ENCODE measurements around the gene APBA2.
A peak's percentile ranks its signal among the peaks of the same experiment; 100 is the strongest.

Gene APBA2

DNA sequence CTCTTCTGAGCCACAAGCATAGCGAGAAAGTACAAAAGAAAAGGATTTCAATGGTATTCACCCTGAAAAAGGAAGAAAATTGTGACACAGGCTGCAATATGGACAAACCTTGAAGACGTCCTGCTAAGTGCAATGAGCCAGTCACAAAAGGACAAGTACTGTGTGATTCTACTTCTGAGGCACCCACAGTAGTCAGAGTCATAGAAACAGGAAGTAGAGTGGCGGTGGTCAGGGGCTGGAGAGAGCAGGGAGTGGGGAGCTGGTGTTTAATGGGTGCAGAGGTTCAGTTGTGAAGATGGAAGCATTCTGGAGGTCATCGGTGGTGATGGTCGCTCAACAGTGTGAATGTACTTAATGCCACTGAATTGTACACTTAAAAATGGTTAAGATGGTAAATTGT is 180.5 kb downstream of the APBA2 start:
- no peak for DNase-seq

GRCh38 chr15:29066838-29067237 is 181.1 kb downstream of the APBA2 start:
- no peak for DNase-seq

DNA sequence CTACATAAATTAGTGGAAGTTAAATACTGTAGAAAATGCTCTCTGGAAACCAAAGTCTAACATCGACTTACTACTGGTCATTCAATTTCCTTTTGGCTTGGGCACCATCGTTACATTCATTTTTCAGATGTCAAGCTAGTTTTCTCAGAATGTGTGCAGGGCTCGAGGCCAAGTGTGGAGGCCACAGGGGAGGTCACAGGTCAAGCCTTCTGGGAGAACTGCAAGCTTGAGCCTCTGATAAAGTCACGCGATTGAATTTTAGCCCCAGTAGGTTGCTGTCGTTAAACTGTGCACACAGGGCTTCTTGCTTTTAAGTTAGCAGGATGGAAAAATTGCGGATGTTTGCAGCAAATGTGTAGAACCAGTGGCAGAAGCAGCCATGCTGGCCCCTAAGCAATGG is 182.2 kb downstream of the APBA2 start:
- DNase-seq, result no peak

DNA sequence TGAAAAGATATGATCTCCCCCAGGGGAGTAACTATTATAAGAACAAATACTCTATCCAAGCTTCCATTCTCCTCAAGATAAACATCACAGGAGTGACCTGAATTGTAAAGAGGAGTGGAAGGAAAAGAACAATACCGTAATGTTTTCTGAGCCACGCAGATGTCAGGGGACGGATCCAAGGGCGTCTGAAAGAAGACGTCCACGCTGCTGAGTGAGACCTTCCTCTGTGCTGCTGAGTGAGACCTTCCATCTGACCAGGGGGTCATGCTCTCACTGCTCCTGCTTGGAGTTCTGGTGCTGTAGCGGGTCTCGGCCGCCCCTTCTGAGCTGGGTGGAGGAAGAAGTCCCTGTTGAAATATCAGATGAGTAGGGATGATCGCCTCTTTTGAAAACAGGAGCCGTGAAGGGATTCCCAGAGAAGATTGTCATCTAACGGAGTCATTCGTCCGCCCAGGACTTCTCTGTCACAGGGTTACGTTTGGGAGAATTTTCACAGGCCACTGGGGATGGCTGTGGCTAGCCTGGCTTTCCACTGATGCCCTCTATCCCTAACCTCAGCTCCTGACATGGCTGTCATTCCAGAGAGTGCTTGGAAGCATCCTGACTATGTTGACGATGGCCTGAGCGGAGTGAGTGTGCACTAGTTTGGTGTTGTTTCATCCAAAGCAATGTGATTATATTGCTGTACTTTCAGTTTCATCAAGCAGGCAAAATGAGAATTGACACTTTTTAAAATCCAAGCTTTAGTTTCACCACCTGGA is 184.9 kb downstream of the APBA2 start:
- DNase-seq, result no peak

- no peak for DNase-seq
Observed at GRCh38 chr15:29071232-29071881, 185.6 kb downstream of the APBA2 start.

- DNase-seq, result no peak
Observed at GRCh38 chr15:29071882-29072273, 186.1 kb downstream of the APBA2 start.

DNA sequence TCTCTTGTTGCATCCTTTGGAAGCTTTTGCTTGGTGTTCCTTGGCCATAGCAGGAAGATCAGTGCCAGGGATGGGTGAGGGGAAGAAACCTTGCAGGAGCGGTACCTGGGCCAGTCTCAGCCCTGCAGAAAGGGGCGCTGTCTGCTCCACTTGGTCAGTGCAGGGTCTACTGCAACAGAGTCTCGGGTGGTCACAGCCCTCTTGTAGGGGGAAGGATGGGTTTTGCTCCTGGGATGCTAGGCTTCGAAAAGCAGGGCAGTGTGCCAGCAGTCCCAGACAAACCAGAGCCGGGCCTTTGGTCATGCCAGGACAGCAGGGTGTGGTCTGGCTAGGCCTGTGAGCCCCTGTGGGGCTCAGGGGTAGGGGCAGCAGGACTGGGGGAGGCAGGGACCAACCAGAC is 186.7 kb downstream of the APBA2 start:
- DNase-seq, result no peak

DNA sequence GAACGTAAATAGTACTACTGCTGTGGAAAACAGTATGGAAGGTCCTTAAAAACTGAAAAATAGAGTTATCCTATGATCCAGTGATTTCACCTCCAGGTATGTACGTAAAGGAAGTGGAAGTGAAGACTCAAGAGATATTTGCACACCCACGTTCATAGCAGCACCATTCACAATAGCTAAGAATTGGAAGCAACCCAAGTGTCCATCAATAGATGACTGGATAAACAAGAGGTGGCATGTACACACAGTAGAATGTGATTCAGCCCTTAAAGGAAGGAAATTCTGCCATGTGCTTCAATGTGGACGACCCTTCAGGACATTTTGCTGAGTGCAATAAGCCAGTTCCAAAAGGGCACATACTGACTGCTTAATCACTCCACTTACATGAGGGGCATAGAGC is 188.3 kb downstream of the APBA2 start:
- DNase-seq, result no peak

GRCh38 chr15:29078541-29078940 is 192.8 kb downstream of the APBA2 start:
- DNase-seq, result no peak

DNA sequence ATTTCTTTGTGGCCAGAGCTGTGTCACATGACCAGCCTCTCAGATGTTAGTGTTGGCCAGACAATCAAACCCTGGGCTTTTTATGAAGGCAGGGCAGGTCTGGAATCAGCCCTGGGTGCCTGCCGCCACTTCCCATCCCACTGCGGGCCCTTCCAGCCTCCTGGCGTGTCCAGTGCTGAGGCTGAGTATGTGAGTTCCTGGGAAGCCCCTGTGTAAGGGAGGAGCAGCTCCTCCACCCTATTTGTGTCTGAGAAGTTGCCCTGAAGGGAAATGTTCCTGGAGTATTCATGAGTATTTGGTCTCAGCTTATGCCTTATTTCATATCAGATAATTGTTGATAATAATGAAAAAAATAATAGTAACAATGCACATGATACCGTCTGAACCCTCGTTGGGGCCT is 193.7 kb downstream of the APBA2 start:
- DNase-seq, result no peak

DNA sequence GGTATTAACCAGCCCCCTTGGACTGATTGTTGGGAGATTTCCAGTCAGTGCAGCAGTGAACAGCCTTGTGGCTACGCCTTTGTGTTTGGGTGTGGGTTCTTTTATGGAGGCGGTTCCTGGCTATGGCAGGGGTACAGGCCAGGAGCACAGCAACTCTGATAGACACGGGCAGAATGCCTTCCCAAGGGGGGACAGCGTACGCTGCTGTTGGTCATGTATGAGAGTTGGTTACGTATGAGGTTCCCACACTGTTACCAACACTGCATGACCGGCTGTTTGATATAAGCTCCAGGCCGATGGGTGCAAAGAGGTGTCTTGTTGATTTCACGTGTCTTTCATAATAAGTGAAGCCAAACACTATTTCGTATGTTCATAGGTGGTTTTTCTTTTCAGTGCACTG is 196.0 kb downstream of the APBA2 start:
- no peak for DNase-seq

DNA sequence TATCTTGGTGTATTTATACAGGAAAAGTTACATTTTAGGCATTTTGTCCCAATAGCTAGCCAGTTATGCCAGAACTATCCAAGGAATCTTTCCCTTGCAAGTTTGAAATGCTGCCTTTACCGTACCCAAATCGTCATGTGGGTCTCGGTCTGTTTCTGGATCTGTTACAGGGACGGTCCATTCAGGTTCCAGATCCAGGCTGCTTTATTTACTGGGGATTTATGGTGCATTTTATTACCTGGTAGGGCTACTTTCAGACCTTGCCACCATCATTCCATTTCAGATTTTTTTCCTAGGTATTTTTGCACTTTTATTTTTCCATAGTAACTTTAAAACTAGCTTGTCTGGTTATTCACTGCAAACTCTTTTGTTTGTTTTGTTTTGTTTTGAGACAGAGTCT is 197.4 kb downstream of the APBA2 start:
- DNase-seq, result no peak

DNA sequence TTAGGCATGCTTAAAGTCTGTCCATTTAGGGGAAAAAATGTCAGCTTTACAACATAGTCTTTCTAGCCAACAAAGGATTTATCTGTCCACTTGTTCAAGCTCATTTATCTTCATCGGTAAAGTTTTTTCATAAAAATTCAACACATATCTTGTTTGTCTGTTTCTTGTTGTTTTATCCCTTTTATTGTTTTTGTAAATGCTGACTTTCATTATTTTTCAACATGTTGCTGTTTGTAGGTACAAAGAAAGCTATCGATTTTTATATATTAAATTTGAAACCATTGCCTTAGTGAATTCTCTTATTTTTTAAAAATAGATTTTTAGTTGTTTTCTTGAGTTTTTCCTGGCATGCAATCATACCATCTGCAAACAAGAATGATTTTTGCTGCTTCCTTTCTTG is 198.1 kb downstream of the APBA2 start:
- no peak for DNase-seq

DNA sequence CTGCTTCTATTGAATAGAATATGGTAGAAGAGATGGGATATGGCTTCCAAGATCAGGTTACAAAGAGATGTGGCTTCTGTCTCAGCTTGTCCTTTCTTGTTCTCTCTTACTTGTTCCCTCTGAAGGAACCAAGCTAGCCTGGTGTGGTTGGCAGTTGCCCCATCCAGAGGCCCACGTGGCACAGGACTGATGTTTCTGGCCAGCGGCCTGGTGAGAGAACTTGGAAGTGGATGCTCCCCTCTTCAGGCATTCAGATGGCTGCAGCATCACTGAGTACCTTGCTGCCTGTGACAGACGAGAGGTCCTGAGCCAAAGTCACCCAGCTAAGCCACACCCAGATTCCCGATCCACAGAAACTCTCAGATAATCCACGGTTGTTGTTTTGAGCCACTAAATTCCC is 200.2 kb downstream of the APBA2 start:
- DNase-seq, result no peak

- no peak for DNase-seq
Observed at GRCh38 chr15:29086891-29087290, 201.1 kb downstream of the APBA2 start.

DNA sequence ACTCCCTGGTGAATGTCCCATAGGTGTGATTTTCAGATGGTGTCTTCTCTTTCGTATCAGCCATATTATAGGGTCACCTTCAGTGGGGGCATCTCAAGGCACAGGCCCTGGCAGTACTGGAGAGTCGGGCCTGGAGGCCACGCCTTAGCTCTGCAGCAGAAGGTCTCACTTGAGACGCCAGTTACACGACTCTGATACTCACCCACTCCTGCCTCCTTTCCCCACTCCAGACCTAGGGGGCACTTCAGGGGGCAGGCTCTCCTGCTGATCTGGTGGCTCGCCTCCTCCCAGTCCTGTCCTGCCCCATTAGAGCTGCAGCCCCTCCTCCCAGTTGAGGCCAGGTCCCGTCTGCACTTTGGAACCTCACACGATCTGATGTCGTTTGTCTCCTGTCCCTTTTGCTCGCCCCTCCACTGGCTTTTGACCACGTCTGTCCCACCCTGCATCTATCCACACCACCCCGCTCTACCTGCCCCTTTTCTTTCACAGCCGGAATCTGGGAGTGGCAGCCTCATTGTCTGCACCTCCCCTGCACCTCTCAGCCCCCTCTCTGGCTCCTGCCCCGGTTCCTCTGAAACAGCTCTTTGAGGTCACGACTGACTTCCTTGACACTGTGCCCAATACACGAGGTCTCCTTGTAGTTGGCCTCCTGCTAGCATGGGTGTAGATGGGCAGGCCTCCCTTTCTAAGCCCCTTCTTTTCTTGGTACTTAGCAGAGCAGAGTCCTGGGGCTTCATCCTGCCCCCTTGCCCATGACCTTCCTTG is 201.9 kb downstream of the APBA2 start:
- DNase-seq, result no peak

- DNase-seq, result no peak
Observed at GRCh38 chr15:29088666-29089065, 202.9 kb downstream of the APBA2 start.

GRCh38 chr15:29089731-29090616 is 204.2 kb downstream of the APBA2 start:
- peak; percentile 33 for DNase-seq

DNA sequence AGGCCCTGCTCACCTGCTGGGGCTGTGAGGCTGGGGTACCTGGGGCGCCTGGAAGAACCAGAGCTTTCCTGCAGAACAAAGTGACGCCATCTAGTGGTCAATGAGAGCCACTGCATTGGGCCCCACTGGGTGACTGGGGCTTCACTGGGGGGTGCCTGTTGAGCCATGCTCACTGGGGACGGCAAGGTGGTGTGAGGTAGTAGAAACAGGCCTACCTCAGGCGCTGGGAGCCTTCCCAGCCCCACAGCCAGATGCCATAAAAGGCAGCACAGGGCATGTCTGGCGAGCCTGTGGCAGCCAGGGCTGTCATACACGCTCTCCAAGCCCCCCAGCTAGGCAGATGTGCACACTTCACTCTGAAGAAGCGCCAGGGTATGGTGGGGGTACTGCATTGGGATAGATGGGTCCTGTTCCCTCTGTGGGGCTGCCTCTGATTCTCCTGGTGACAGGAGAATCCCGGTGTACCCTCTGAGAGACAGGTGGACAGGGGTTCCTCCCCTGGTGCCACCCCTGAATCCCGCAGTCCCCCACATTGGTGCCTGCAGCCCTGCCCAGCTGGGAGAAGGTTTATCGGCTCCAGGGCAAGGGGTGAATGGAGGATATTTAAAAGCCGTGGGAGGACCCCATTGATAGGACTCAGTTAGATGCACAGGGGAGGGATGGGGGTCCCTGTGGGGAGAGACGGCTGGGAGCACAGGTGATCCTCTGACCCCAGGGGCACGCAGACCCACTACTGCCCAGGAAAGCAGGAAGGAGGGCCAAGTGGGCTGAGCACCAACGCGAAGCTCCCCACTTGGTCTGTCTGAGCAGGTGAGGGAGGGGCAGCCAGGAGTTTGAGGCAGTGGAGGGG is 205.1 kb downstream of the APBA2 start:
- DNase-seq, result peak; percentile 64

GRCh38 chr15:29091666-29092065 is 205.9 kb downstream of the APBA2 start:
- DNase-seq, result no peak

DNA sequence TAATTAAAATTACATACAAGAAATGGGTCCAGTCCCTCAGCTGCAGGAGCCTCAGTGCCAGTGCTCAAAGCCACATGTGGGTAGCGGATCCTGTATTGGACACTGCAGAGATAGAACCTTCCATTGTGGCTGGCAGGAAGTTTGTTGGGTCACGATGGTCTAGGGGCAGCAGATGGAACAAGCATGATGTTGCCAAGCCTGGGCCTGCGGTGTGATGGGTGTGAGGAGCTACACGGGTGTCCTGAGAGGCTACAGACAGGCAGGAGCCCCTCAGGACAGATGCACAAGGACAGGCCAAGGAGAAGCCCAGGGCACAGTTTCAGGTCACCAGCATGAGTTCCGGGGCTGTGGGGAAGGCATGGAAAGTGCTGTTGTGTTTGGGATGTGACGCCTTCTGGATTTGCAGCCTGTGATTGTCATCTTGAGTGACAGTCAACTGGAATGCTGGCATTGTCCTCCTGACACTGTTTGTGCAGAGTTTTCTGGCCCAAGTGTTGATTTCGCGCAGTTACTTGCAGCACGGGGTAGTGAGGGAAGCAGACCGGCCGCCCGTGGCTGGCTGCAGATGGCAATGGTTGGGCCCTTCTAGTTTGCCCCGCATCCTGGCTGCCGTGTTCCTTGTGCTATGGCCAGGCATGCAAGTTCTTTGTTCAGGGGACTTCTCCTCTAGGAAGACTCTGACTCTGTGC is 206.7 kb downstream of the APBA2 start:
- DNase-seq, result no peak

All from stimulated activated CD4-positive, alpha-beta T cell treated with anti-CD3 and anti-CD28 coated beads, Interleukin-15, amount 100 ng/mL, for 24 hours (primary cell).